DND-41 (cell line): ENCODE measurements around the gene WDR86.

Experiments used
- ATAC-seq: fragments of 200-7000 bp; cut with Tn5 transposase; 3 replicates; pipeline ENCODE4 v1.9.1; 2021; ENCODE audit warnings: low read depth; ENCODE audit not compliant: insufficient read depth
- DNase-seq: peaks from one replicate; pipeline ENCODE4 v3.0.0-alpha.2; 2020
- H2AFZ ChIP-seq: 2 replicates; pipeline ENCODE4 v1.6.0; 2012; ENCODE audit warnings: low read depth, low read length
- H3K27ac ChIP-seq: 2 replicates; pipeline ENCODE4 v1.5.1; 2012; ENCODE audit warnings: low read length, inconsistent platforms
- H3K27me3 ChIP-seq: fragments of 200-600 bp; sonication (generic); 2 replicates; pipeline ENCODE4 v1.6.0; 2012; ENCODE audit warnings: low read length, mild to moderate bottlenecking, inconsistent platforms; ENCODE audit not compliant: insufficient read depth, poor library complexity
- H3K36me3 ChIP-seq: 2 replicates; pipeline ENCODE4 v1.5.1; 2012; ENCODE audit warnings: low read length, inconsistent platforms; ENCODE audit not compliant: insufficient read depth
- H3K4me1 ChIP-seq: 2 replicates; pipeline ENCODE4 v1.5.1; 2012; ENCODE audit warnings: mild to moderate bottlenecking, low read length; ENCODE audit not compliant: insufficient read depth
- H3K4me2 ChIP-seq: 2 replicates; pipeline ENCODE4 v1.6.0; 2012; ENCODE audit warnings: mild to moderate bottlenecking, moderate library complexity, low read length, inconsistent platforms; ENCODE audit not compliant: insufficient read depth
- H3K4me3 ChIP-seq, 2 experiments: fragments of 200-600 bp in 1 of 2; shearing (Covaris generic) in 1 of 2; 2 replicates each; pipeline ENCODE4 v1.5.1; 2012 to 2016; ENCODE audit warnings: inconsistent platforms in 2 of 2, low read length in 2 of 2, mild to moderate bottlenecking in 2 of 2, low read depth in 1 of 2, moderate library complexity in 1 of 2
- H3K79me2 ChIP-seq: 2 replicates; pipeline ENCODE4 v1.6.0; 2012; ENCODE audit warnings: low read length, inconsistent platforms; ENCODE audit not compliant: insufficient read depth
- H3K9ac ChIP-seq: 2 replicates; pipeline ENCODE4 v1.6.0; 2012; ENCODE audit warnings: low read depth, mild to moderate bottlenecking, inconsistent platforms, low read length, moderate library complexity
- H3K9me3 ChIP-seq: 2 replicates; pipeline ENCODE4 v1.5.1; 2012; ENCODE audit warnings: low read length, moderate library complexity, mild to moderate bottlenecking, inconsistent platforms; ENCODE audit not compliant: insufficient read depth, severe bottlenecking
- H4K20me1 ChIP-seq: 2 replicates; pipeline ENCODE4 v1.6.0; 2012; ENCODE audit warnings: low read length; ENCODE audit not compliant: insufficient read depth
- EZH2 ChIP-seq: IDR thresholded peaks from 3 replicates; pipeline ENCODE4 v1.6.1; 2012; ENCODE audit warnings: borderline replicate concordance, low read depth, mild to moderate bottlenecking, moderate library complexity, low read length, inconsistent platforms; ENCODE audit not compliant: severe bottlenecking
- TF ChIP-seq, protein P1 (sequence below): IDR thresholded peaks from 2 replicates; pipeline ENCODE4 v1.5.1; 2012; ENCODE audit warnings: borderline replicate concordance, low read length, moderate library complexity, mild to moderate bottlenecking; ENCODE audit not compliant: poor library complexity, severe bottlenecking; ENCODE audit errors: extremely low read depth

The WDR86 gene

DNA sequence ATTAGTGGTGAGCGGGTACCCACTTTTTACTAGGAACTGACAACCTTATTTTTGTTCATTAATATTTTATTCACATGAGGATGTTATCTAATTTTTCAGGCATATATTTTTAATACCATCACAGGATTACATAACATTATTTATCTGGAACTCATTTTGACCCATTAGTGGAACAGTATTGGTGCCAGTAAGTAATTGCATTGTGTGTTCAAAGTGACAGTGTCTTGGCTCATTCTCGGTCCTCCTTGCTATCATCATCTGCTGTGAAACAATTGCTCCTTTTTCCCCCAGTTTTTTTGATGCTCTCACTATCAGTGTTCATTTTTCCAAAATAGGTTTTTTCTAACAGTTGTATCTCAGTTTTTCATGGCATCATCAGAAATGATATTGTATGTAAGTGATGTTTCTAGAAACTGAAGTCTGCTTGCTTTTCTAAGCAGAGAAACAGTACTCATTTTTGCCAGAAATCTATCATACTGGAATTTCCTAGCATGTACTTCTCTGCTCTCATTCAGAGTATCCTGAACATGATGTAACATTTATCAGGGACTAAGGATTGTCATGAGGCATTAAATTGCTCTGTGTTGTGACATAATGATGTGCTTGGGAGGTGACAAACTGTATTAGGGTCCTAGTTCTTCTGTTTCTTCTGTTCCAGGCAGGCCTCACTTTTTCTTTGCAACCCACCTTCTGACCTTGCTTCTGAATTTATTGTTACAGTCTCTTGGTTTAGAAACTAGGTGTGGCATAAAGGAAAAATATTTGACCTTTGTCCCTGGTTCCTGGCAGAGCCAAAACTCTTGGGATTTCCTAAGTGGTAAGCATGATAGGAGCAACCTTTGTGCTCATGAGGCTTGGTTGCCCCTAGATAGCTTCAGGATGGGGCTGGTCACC, 64.0 kb downstream of the WDR86 start:
- no peak overlapping the region for H3K4me2 ChIP-seq
- H3K4me3 ChIP-seq, result no peak overlapping the region
- peaks cover 3% of the 10 kb centered on the region; the same call in 1 of the 2 replicates for H4K20me1 ChIP-seq
- H3K9me3 ChIP-seq, result no peaks in the 10 kb centered on the region
- no peak for ATAC-seq
- TF ChIP-seq EZH2, result no peak
- TF ChIP-seq, protein P1, sequence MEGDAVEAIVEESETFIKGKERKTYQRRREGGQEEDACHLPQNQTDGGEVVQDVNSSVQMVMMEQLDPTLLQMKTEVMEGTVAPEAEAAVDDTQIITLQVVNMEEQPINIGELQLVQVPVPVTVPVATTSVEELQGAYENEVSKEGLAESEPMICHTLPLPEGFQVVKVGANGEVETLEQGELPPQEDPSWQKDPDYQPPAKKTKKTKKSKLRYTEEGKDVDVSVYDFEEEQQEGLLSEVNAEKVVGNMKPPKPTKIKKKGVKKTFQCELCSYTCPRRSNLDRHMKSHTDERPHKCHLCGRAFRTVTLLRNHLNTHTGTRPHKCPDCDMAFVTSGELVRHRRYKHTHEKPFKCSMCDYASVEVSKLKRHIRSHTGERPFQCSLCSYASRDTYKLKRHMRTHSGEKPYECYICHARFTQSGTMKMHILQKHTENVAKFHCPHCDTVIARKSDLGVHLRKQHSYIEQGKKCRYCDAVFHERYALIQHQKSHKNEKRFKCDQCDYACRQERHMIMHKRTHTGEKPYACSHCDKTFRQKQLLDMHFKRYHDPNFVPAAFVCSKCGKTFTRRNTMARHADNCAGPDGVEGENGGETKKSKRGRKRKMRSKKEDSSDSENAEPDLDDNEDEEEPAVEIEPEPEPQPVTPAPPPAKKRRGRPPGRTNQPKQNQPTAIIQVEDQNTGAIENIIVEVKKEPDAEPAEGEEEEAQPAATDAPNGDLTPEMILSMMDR, result no peak
- H3K27ac ChIP-seq, result no peak overlapping the region
- no peak overlapping the region for H3K9ac ChIP-seq
- peaks cover 40% of the 10 kb centered on the region for H3K4me1 ChIP-seq
- peaks cover 37% of the 10 kb centered on the region for H3K36me3 ChIP-seq
- H3K27me3 ChIP-seq, result no peaks in the 10 kb centered on the region
- no peak for DNase-seq
- peaks cover 38% of the 10 kb centered on the region for H3K79me2 ChIP-seq
- H2AFZ ChIP-seq, result no peak overlapping the region

DNA sequence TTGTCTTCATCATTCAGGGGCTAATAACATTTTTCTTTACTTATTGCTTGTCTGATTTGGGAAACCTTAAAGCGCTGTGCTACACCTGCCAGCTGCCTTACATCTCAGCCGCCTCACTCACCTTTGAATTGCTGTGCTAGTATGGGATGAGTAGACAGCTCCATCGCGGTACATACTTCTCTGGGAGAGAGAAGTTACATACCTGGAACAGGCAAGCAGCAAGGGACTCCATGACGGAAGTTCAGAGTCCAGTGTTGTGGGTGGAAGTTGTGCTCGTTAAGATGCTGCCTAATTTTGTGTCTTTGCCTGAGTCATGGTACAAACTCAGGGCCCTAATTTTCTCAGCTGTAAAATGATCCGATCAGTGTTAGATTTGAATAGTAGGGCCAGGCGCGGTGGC, 66.3 kb downstream of the WDR86 start:
- Histone ChIP-seq H3K27me3 (no peaks in the 10 kb centered on the region), H3K4me3 (peak overlapping the region in 1 of 2 experiments; percentile 21; a peak in 1 of 4 replicates), H3K36me3 (peaks cover 22% of the 10 kb centered on the region), H3K27ac (no peak overlapping the region; the same call in 1 of the 2 replicates), H2AFZ (no peak overlapping the region), H4K20me1 (peaks cover 3% of the 10 kb centered on the region; the same call in 1 of the 2 replicates), H3K4me1 (peaks cover 22% of the 10 kb centered on the region), H3K9ac (0 out of 2 replicates have a peak overlapping the region, but pooled peaks have one; percentile 11), H3K4me2 (peak overlapping the region; percentile 66), H3K9me3 (no peaks in the 10 kb centered on the region), H3K79me2 (peaks cover 31% of the 10 kb centered on the region)
- DNase-seq, result no peak
- no peak for TF ChIP-seq EZH2
- TF ChIP-seq, protein P1, result no peak
- ATAC-seq, result no peak

DNA sequence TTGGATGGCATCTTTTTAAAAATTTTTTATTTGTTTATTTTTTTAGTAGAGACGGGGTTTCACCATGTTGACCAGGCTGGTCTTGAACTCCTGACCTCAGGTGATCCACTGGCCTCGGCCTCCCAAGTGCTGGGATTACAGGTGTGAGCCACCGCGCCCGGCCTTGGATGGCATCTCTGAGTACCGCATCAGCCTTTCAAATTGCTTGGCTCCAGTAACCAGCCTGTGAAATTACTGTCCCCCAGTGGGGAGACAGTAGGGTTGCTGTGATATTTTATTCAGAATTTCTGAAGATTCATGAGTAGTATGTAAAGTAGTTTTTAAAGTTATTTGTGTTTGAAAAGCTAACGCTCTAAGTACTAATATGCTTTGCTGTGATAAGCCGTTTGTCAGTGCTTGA, 67.0 kb downstream of the WDR86 start:
- H3K27ac ChIP-seq, result peak overlapping the region; percentile 71

More for the DNA sequence above, 67.0 kb downstream of the WDR86 start:
- Histone ChIP-seq H3K79me2 (peaks cover 30% of the 10 kb centered on the region), H2AFZ (no peak overlapping the region), H3K4me3 (peak overlapping the region; percentile 70 to 71), H3K9me3 (no peaks in the 10 kb centered on the region), H3K4me1 (peaks cover 22% of the 10 kb centered on the region), H3K27me3 (no peaks in the 10 kb centered on the region), H4K20me1 (peaks cover 3% of the 10 kb centered on the region; the same call in 1 of the 2 replicates), H3K36me3 (peaks cover 21% of the 10 kb centered on the region), H3K4me2 (peak overlapping the region; percentile 66), H3K9ac (peak overlapping the region; percentile 64)
- no peak for ATAC-seq
- no peak for TF ChIP-seq EZH2
- TF ChIP-seq, protein P1, result no peak
- no peak for DNase-seq
